ENCODE measurements around the gene RHOBTB3. TPM values are rescaled to one million over a fixed set of nuclear protein-coding genes. Genes with fewer than 3 reads are reported as not detected.

The RHOBTB3 gene
- total and polyA plus RNA-seq, 4 donors, result 12.9 to 150 (median 30.6) TPM

DNA sequence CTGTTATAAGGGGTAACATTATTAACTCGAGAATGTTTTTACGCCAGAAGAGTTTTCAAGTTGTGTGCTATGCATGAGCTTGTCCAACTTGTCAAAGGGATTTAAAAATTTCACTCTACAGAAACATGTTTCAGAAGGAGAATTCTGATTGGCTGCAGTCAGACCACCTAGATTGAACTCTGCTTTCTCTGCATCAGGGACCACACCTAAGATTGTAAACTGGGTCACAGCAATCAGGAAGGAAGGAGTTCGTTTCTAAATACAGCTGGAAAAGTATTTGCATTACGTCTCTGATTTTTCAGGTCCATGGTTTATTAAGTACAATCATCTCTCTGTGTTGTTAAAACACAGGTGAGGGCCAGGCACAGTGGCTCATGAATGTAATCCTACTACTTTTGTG lies 85.6 kb downstream of the RHOBTB3 start:
- TF ChIP-seq, protein P1, sequence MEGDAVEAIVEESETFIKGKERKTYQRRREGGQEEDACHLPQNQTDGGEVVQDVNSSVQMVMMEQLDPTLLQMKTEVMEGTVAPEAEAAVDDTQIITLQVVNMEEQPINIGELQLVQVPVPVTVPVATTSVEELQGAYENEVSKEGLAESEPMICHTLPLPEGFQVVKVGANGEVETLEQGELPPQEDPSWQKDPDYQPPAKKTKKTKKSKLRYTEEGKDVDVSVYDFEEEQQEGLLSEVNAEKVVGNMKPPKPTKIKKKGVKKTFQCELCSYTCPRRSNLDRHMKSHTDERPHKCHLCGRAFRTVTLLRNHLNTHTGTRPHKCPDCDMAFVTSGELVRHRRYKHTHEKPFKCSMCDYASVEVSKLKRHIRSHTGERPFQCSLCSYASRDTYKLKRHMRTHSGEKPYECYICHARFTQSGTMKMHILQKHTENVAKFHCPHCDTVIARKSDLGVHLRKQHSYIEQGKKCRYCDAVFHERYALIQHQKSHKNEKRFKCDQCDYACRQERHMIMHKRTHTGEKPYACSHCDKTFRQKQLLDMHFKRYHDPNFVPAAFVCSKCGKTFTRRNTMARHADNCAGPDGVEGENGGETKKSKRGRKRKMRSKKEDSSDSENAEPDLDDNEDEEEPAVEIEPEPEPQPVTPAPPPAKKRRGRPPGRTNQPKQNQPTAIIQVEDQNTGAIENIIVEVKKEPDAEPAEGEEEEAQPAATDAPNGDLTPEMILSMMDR (IDR thresholded peaks at IDR 0.05; ENCODE audit: control extremely low read depth, extremely low read depth), result no peak
- H3K4me1 ChIP-seq (ENCODE audit: control insufficient read depth in 5 of 5, insufficient read depth in 5 of 5, low read length in 5 of 5), result peaks cover 11 to 29% (median 19%) of the 10 kb centered on the region in 5 donors
- no peak overlapping the region for H3K4me3 ChIP-seq
- no peak overlapping the region for H3K27ac ChIP-seq (ENCODE audit: low read depth in 1 of 2, low read length in 1 of 2)
- DNase-seq, result no peak
- WGBS, 2 donors, result 52 to 56% methylated on average over 4 of the region's 4 CpGs
- H3K36me3 ChIP-seq (ENCODE audit: control insufficient read depth in 4 of 4, insufficient read depth in 4 of 4, low read length in 4 of 4), result peaks cover 0 to 6% (median 4%) of the 10 kb centered on the region in 4 donors
- no peak overlapping the region for H3K9ac ChIP-seq (ENCODE audit: insufficient read depth in 1 of 2, low read length in 2 of 2)
- no peaks in the 10 kb centered on the region for H3K9me3 ChIP-seq (ENCODE audit: control insufficient read depth in 4 of 4, insufficient read depth in 3 of 4, low read length in 3 of 4)
- ATAC-seq (ENCODE audit: insufficient read depth, low FRiP score), result no peak
- no peaks in the 10 kb centered on the region for H3K27me3 ChIP-seq (ENCODE audit: control insufficient read depth in 3 of 3, insufficient read depth in 3 of 3, low read length in 2 of 3)

DNA sequence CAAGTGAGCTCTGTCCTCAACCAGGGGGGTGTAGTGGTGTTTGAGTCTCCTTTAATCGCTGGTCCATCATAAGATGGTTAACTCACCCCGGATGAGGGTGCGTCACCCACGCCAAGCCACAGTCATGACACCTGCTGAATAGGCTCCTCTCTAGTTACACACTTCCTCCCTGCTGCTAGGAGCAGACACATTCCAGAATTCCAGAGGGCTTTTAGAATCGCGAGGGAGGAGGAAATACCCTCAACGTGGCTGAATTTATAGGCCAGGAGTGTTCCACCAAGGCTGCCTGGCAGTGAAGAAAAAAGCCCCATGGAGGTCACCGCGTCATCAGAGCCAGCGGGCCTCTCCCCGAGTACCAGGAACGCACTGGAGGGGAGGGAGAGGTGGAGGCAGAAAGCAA lies 86.3 kb downstream of the RHOBTB3 start:
- ATAC-seq (ENCODE audit: insufficient read depth, low FRiP score) (peak; percentile 1), DNase-seq (no peak)
- no peaks in the 10 kb centered on the region for H3K27me3 ChIP-seq (ENCODE audit: control insufficient read depth in 3 of 3, insufficient read depth in 3 of 3, low read length in 2 of 3)
- peak overlapping the region; percentile 0 to 18 for H3K27ac ChIP-seq (ENCODE audit: low read depth in 1 of 2, low read length in 1 of 2)
- H3K9ac ChIP-seq (ENCODE audit: insufficient read depth in 1 of 2, low read length in 2 of 2), result no peak overlapping the region
- peaks cover 0 to 6% (median 4%) of the 10 kb centered on the region in 4 donors for H3K36me3 ChIP-seq (ENCODE audit: control insufficient read depth in 4 of 4, insufficient read depth in 4 of 4, low read length in 4 of 4)
- TF ChIP-seq, protein P1 (IDR thresholded peaks at IDR 0.05; ENCODE audit: control extremely low read depth, extremely low read depth), result no peak
- H3K4me3 ChIP-seq, result no peak overlapping the region
- H3K9me3 ChIP-seq (ENCODE audit: control insufficient read depth in 4 of 4, insufficient read depth in 3 of 4, low read length in 3 of 4), result no peaks in the 10 kb centered on the region
- WGBS, 2 donors, result 41 to 52% methylated on average over 12 of the region's 12 CpGs
- peaks cover 6 to 29% (median 13%) of the 10 kb centered on the region in 5 donors for H3K4me1 ChIP-seq (ENCODE audit: control insufficient read depth in 5 of 5, insufficient read depth in 5 of 5, low read length in 5 of 5)

DNA sequence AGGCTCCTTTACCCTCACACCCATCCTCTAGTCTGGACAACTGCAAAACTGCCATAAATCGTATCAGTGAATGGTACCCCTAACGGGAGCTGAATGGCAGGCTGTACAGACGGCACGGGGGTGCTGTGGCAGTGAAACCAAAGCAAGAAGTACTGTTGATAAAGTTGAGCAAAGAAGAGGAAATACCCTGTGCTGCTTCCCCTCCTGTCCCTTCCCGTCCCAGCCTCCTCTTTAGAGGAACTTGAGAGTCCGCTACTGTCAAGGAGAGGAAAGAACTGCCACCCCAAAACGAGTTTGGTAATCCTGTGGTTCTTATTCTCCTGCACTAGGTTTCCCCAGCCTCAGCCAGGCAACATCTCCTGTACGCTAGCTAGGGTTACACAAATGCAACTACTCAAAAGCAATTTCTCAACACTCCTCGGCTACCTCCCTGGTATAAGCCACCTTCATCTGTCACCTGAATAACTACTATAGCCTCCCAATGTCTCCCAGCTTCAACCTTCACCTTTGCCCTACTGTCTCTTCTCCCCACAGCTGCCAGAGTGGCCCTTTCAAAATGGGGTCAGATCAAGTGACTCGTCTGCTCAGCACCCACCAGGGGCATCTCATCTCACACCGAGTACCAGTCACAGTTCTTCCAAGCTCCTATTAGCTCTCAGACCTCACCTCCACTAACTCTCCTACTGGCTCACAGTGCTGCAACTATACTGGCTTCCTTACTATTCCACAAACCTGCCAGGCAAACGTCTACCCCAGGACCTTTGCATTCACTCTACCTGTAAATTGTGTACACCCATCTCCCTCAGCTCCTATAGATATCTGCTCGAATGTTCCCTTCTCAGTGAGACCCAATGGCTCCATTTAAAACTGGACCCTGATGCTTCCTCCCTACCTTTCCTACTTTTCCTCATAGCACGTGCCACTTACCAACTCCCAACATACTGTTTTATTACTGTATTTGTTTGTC lies 87.3 kb downstream of the RHOBTB3 start:
- DNase-seq, result no peak
- TF ChIP-seq, protein P1 (IDR thresholded peaks at IDR 0.05; ENCODE audit: control extremely low read depth, extremely low read depth), result no peak
- H3K4me1 ChIP-seq (ENCODE audit: control insufficient read depth in 5 of 5, insufficient read depth in 5 of 5, low read length in 5 of 5), result peaks cover 7 to 27% (median 16%) of the 10 kb centered on the region in 5 donors
- WGBS, 2 donors, result 27 to 48% methylated on average over 14 of the region's 14 CpGs
- no peaks in the 10 kb centered on the region for H3K9me3 ChIP-seq (ENCODE audit: control insufficient read depth in 4 of 4, insufficient read depth in 3 of 4, low read length in 3 of 4)
- peak overlapping the region; percentile 12 to 34 for H3K27ac ChIP-seq (ENCODE audit: low read depth in 1 of 2, low read length in 1 of 2)
- H3K27me3 ChIP-seq (ENCODE audit: control insufficient read depth in 3 of 3, insufficient read depth in 3 of 3, low read length in 2 of 3), result no peaks in the 10 kb centered on the region
- peak; percentile 50 for ATAC-seq (ENCODE audit: insufficient read depth, low FRiP score)
- H3K9ac ChIP-seq (ENCODE audit: insufficient read depth in 1 of 2, low read length in 2 of 2), result no peak overlapping the region
- peaks cover 0 to 6% (median 4%) of the 10 kb centered on the region in 4 donors for H3K36me3 ChIP-seq (ENCODE audit: control insufficient read depth in 4 of 4, insufficient read depth in 4 of 4, low read length in 4 of 4)
- no peak overlapping the region for H3K4me3 ChIP-seq
